GM10248 (cell line): Measurements from ENCODE around the gene PLOD3.

Experiments used
- CTCF ChIA-PET: fragments of 300-600 bp; sonication (Branson Sonifier 250); formaldehyde crosslinking; extraction: SDS; loops from one replicate; lab custom pipeline; 2021; ENCODE audit warnings: antibody characterized with exemption; lab: Yijun Ruan, JAX
- POLR2A ChIA-PET: fragments of 350-650 bp; sonication (Branson Sonifier 250); formaldehyde crosslinking; extraction: SDS; loops from one replicate; lab custom pipeline; 2020; ENCODE audit warnings: antibody characterized with exemption; lab: Yijun Ruan, JAX
- DNase-seq: peaks from one replicate; pipeline ENCODE4 v3.0.0; 2012; ENCODE audit errors: extremely low spot score
- CTCF ChIP-seq: IDR thresholded peaks from 2 replicates; pipeline ENCODE4 v1.5.1; 2012; ENCODE audit warnings: mild to moderate bottlenecking, low read depth; ENCODE audit errors: extremely low read depth, missing control alignments, control extremely low read depth

The PLOD3 gene

GRCh38 chr7:101171442-101171837 lies 45.9 kb downstream of the PLOD3 start:
- CTCF ChIA-PET, result interaction anchor here (1.5 to 3.1 kb wide), 6 partner anchors 11 to 94 kb away, joined by 4 to 27 read pairs (median 6); no protein-coding TSS in a partner anchor
- no peak for DNase-seq
- POLR2A ChIA-PET, result no interaction called here
- TF ChIP-seq CTCF, result no peak

- DNase-seq, result no peak
- POLR2A ChIA-PET, result no interaction called here
- TF ChIP-seq CTCF, result no peak
- CTCF ChIA-PET, result interaction anchor here (0.9 to 3.1 kb wide), 8 partner anchors 12 to 94 kb away, joined by 3 to 27 read pairs (median 6); no protein-coding TSS in a partner anchor
Observed at GRCh38 chr7:101170617-101171441, 46.6 kb downstream of the PLOD3 start.

GRCh38 chr7:101169838-101170551 lies 47.4 kb downstream of the PLOD3 start:
- POLR2A ChIA-PET, result no interaction called here
- DNase-seq, result peak; percentile 81
- CTCF ChIA-PET, result interaction anchor here (0.9 to 3.1 kb wide), 8 partner anchors 12 to 93 kb away, joined by 3 to 27 read pairs (median 6); no protein-coding TSS in a partner anchor
- peak; percentile 93 for TF ChIP-seq CTCF

GRCh38 chr7:101169110-101169837 lies 48.1 kb downstream of the PLOD3 start:
- no peak for DNase-seq
- no peak for TF ChIP-seq CTCF
- ChIA-PET POLR2A (no interaction called here), CTCF (interaction anchor here (1.2 to 3.1 kb wide), 7 partner anchors 11 to 28 kb away, joined by 3 to 27 read pairs (median 13); no protein-coding TSS in a partner anchor)

GRCh38 chr7:101168412-101169049 lies 48.9 kb downstream of the PLOD3 start:
- no peak for TF ChIP-seq CTCF

More at GRCh38 chr7:101168412-101169049, 48.9 kb downstream of the PLOD3 start:
- ChIA-PET POLR2A (no interaction called here), CTCF (interaction anchor here (0.6 to 1.6 kb wide), 5 partner anchors 11 to 27 kb away, joined by 3 to 14 read pairs (median 4); no protein-coding TSS in a partner anchor)
- no peak for DNase-seq
